ENCODE results near the gene ARHGDIG. TPM values are rescaled to one million over a fixed set of nuclear protein-coding genes. Genes with fewer than 3 reads are reported as not detected.
A peak's percentile ranks its signal among the peaks of the same experiment; 100 is the strongest.

ARHGDIG gene
- total RNA-seq, 1 experiment from 2014 or later: 0.41 TPM

DNA sequence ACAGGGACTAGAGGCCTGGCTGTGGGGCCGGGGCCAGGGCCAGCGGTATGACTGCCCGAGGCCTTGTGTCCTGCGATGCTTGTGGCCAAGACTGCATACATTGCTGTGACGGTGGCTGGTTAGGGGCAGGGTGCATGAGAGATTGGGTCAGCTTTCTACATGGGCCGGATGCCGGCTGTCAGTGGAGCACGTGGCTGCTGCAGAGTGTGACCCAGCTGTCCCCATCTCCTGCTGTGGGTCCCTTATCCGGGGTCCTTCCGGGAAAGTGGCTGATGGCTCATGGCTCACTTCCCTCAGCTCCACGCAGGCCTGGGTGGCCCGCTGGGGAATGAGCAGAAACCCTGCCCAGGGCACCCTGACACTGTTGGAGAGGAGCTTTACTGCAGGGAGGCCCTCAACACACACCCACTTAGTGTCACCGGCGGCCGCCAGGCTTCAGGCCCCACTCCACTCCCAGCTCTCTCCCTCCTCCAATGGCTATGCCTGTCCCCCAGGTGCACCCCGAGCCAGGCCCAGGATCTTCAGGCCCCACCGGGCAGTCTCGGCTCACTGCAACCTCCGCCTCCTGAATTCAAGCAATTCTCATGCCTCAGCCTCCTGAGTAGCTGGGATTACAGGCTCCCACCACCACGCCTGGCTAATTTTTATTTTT lies 3.8 kb upstream of the ARHGDIG start:
- intact Hi-C loops (cut with micrococcal nuclease; ENCODE audit: unreplicated experiment): no loop called here
- no peaks in the 10 kb centered on the region for H3K4me1 ChIP-seq (ENCODE audit: insufficient read depth, low read length, poor library complexity, severe bottlenecking)
- DNase-seq (ENCODE audit: low spot score): no peak
- no peak overlapping the region for H3K4me3 ChIP-seq (ENCODE audit: low read depth, low read length, poor library complexity, severe bottlenecking)
- peaks cover 33% of the 10 kb centered on the region for H3K27me3 ChIP-seq (replicated peaks; ENCODE audit: insufficient read depth, low read depth, low read length, poor library complexity)
- H3K36me3 ChIP-seq (ENCODE audit: insufficient read depth, low read length, poor library complexity, severe bottlenecking): no peaks in the 10 kb centered on the region
- CTCF ChIA-PET: no interaction called here
- BruUV-seq (replicated peaks): no TSS peak
- no peaks in the 10 kb centered on the region for H3K9me3 ChIP-seq (ENCODE audit: low read depth, low read length, poor library complexity, severe bottlenecking)
- POLR2A ChIA-PET (ENCODE audit: low non-redundant PET): no interaction called here
- no peak overlapping the region for H3K27ac ChIP-seq (ENCODE audit: low read depth, low read length, poor library complexity, severe bottlenecking)
- no peak for TF ChIP-seq EZH2 (IDR thresholded peaks at IDR 0.05; ENCODE audit: borderline replicate concordance, low read depth, low read length, poor library complexity, severe bottlenecking)
- no peak for TF ChIP-seq CTCF (conservative IDR thresholded peaks at IDR 0.05; ENCODE audit: low read depth, low read length)

- BruUV-seq (replicated peaks): no TSS peak
- H3K9me3 ChIP-seq (ENCODE audit: low read depth, low read length, poor library complexity, severe bottlenecking): no peaks in the 10 kb centered on the region
- TF ChIP-seq CTCF (conservative IDR thresholded peaks at IDR 0.05; ENCODE audit: low read depth, low read length): no peak
- no peak for TF ChIP-seq EZH2 (IDR thresholded peaks at IDR 0.05; ENCODE audit: borderline replicate concordance, low read depth, low read length, poor library complexity, severe bottlenecking)
- H3K36me3 ChIP-seq (ENCODE audit: insufficient read depth, low read length, poor library complexity, severe bottlenecking): no peaks in the 10 kb centered on the region
- peaks cover 34% of the 10 kb centered on the region for H3K27me3 ChIP-seq (replicated peaks; ENCODE audit: insufficient read depth, low read depth, low read length, poor library complexity)
- intact Hi-C loops (cut with micrococcal nuclease; ENCODE audit: unreplicated experiment): no loop called here
- CTCF ChIA-PET: no interaction called here
- POLR2A ChIA-PET (ENCODE audit: low non-redundant PET): no interaction called here
- H3K4me3 ChIP-seq (ENCODE audit: low read depth, low read length, poor library complexity, severe bottlenecking): no peak overlapping the region
- no peak overlapping the region for H3K27ac ChIP-seq (ENCODE audit: low read depth, low read length, poor library complexity, severe bottlenecking)
- no peaks in the 10 kb centered on the region for H3K4me1 ChIP-seq (ENCODE audit: insufficient read depth, low read length, poor library complexity, severe bottlenecking)
- peak; percentile 45 for DNase-seq (ENCODE audit: low spot score)
Measured at GRCh38 chr16:278863-279366, 1.5 kb upstream of the ARHGDIG start.

DNA sequence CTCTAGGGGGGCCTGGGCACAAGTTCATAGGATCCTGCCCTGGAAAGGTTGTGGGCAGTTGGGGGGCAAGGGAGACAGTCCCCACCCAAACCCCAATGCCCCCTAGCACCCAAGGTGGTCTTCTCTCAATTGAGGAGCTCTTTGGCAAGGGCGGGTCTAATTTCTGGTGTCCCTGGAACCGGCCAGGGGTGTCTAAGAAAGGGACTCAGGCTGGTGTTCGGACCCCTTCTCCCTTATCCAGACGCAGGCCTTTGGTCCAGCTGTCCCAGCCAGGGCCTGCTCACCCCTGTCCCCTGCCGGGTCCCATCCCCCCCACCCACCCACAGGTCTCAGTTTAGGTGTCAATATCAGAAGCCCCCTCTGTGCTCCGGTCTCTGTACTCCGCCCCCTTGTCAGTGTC lies 860 bp upstream of the ARHGDIG start:
- TF ChIP-seq EZH2 (IDR thresholded peaks at IDR 0.05; ENCODE audit: borderline replicate concordance, low read depth, low read length, poor library complexity, severe bottlenecking): no peak
- no peak for TF ChIP-seq CTCF (conservative IDR thresholded peaks at IDR 0.05; ENCODE audit: low read depth, low read length)
- BruUV-seq (replicated peaks): no TSS peak
- Histone ChIP-seq H3K27ac (ENCODE audit: low read depth, low read length, poor library complexity, severe bottlenecking) (no peak overlapping the region), H3K27me3 (replicated peaks; ENCODE audit: insufficient read depth, low read depth, low read length, poor library complexity) (peaks cover 30% of the 10 kb centered on the region), H3K36me3 (ENCODE audit: insufficient read depth, low read length, poor library complexity, severe bottlenecking) (no peaks in the 10 kb centered on the region), H3K4me3 (ENCODE audit: low read depth, low read length, poor library complexity, severe bottlenecking) (no peak overlapping the region), H3K9me3 (ENCODE audit: low read depth, low read length, poor library complexity, severe bottlenecking) (no peaks in the 10 kb centered on the region), H3K4me1 (ENCODE audit: insufficient read depth, low read length, poor library complexity, severe bottlenecking) (no peaks in the 10 kb centered on the region)
- DNase-seq (ENCODE audit: low spot score): no peak
- POLR2A ChIA-PET (ENCODE audit: low non-redundant PET): interaction anchor here (0.6 kb wide), 1 partner anchor 288 kb away, joined by 4 read pairs; no protein-coding TSS in a partner anchor
- intact Hi-C loops (cut with micrococcal nuclease; ENCODE audit: unreplicated experiment): no loop called here
- CTCF ChIA-PET: no interaction called here

Data from A673 (cell line).